Chondrocyte (in vitro differentiated cells): ENCODE data around the gene MAD1L1. TPM values are rescaled to one million over a fixed set of nuclear protein-coding genes. Genes with fewer than 3 reads are reported as not detected.

Experiments used
- DNase-seq: peaks from one replicate; pipeline ENCODE4 v3.0.0; 2021; ENCODE audit warnings: mixed read lengths, low spot score
- H3K27ac Mint-ChIP-seq: one replicate; pipeline ENCODE4 v1.8.0; 2021; ENCODE audit warnings: mild to moderate bottlenecking, moderate library complexity, mixed read lengths; ENCODE audit not compliant: unreplicated experiment
- H3K27me3 Mint-ChIP-seq: 2 replicates; pipeline ENCODE4 v1.8.0; 2021; ENCODE audit warnings: low read depth, mixed read lengths
- H3K36me3 Mint-ChIP-seq: 2 replicates; pipeline ENCODE4 v1.8.0; 2021; ENCODE audit warnings: low read depth, mixed read lengths
- H3K4me1 Mint-ChIP-seq: 2 replicates; pipeline ENCODE4 v1.8.0; 2021; ENCODE audit warnings: low read depth, mild to moderate bottlenecking, mixed read lengths
- H3K4me3 Mint-ChIP-seq: one replicate; pipeline ENCODE4 v1.8.0; 2021; ENCODE audit warnings: mild to moderate bottlenecking, moderate library complexity, mixed read lengths; ENCODE audit not compliant: unreplicated experiment
- H3K9me3 Mint-ChIP-seq: 2 replicates; pipeline ENCODE4 v1.8.0; 2021; ENCODE audit warnings: low read depth, mixed read lengths
- CTCF ChIP-seq: fragments of 200-600 bp; sonication (generic); IDR thresholded peaks from 2 replicates; pipeline ENCODE4 v1.5.0; 2021; ENCODE audit warnings: antibody characterized with exemption, mild to moderate bottlenecking, moderate library complexity
- total RNA-seq: library from RNA; stranded (reverse); gene quantifications from 3 replicates; pipeline ENCODE4 v1.2.1, GENCODE V29; 2021

MAD1L1 gene
- total RNA-seq, 1 donor from 2014 or later = 22.7 TPM

GRCh38 chr7:1986366-1987083 is 246.2 kb downstream of the MAD1L1 start:
- H3K36me3 Mint-ChIP-seq = peaks cover 3% of the 10 kb centered on the region
- H3K27me3 Mint-ChIP-seq = no peaks in the 10 kb centered on the region
- no peaks in the 10 kb centered on the region for H3K4me1 Mint-ChIP-seq
- H3K27ac Mint-ChIP-seq = no peak overlapping the region
- no peak for TF ChIP-seq CTCF
- peak; percentile 83 for DNase-seq
- H3K4me3 Mint-ChIP-seq = no peak overlapping the region
- no peaks in the 10 kb centered on the region for H3K9me3 Mint-ChIP-seq

GRCh38 chr7:1985936-1986335 is 246.8 kb downstream of the MAD1L1 start:
- Mint-ChIP-seq H3K4me3 (no peak overlapping the region), H3K27ac (no peak overlapping the region)

GRCh38 chr7:1985042-1985441 is 247.7 kb downstream of the MAD1L1 start:
- no peak for TF ChIP-seq CTCF
- Mint-ChIP-seq H3K36me3 (peaks cover 3% of the 10 kb centered on the region), H3K4me1 (no peaks in the 10 kb centered on the region), H3K4me3 (no peak overlapping the region), H3K9me3 (no peaks in the 10 kb centered on the region), H3K27ac (no peak overlapping the region), H3K27me3 (no peaks in the 10 kb centered on the region)
- peak; percentile 69 for DNase-seq

More at GRCh38 chr7:1985936-1986335, 246.8 kb downstream of the MAD1L1 start:
- no peak for DNase-seq
- peaks cover 3% of the 10 kb centered on the region for H3K36me3 Mint-ChIP-seq
- H3K4me1 Mint-ChIP-seq = no peaks in the 10 kb centered on the region
- H3K9me3 Mint-ChIP-seq = no peaks in the 10 kb centered on the region
- no peak for TF ChIP-seq CTCF
- H3K27me3 Mint-ChIP-seq = no peaks in the 10 kb centered on the region

GRCh38 chr7:1981878-1982230 is 250.9 kb downstream of the MAD1L1 start:
- H3K27me3 Mint-ChIP-seq = no peaks in the 10 kb centered on the region
- no peak for TF ChIP-seq CTCF
- H3K9me3 Mint-ChIP-seq = no peaks in the 10 kb centered on the region
- DNase-seq = no peak
- no peaks in the 10 kb centered on the region for H3K4me1 Mint-ChIP-seq
- no peak overlapping the region for H3K27ac Mint-ChIP-seq
- H3K4me3 Mint-ChIP-seq = no peak overlapping the region
- peaks cover 8% of the 10 kb centered on the region for H3K36me3 Mint-ChIP-seq

- no peaks in the 10 kb centered on the region for H3K27me3 Mint-ChIP-seq
- H3K27ac Mint-ChIP-seq = no peak overlapping the region
- no peaks in the 10 kb centered on the region for H3K9me3 Mint-ChIP-seq
- DNase-seq = peak; percentile 82
- no peak for TF ChIP-seq CTCF
- H3K36me3 Mint-ChIP-seq = peaks cover 8% of the 10 kb centered on the region
- H3K4me1 Mint-ChIP-seq = no peaks in the 10 kb centered on the region
- no peak overlapping the region for H3K4me3 Mint-ChIP-seq
Observed at GRCh38 chr7:1981201-1981877, 251.4 kb downstream of the MAD1L1 start.
